SKM-1 (cell line): ENCODE measurements around the gene WNT6.

Experiments used
- DNase-seq: peaks from one replicate; lab custom pipeline; 2025; ENCODE audit not compliant: unreplicated experiment; lab: John Stamatoyannopoulos, UW

Gene WNT6

DNA sequence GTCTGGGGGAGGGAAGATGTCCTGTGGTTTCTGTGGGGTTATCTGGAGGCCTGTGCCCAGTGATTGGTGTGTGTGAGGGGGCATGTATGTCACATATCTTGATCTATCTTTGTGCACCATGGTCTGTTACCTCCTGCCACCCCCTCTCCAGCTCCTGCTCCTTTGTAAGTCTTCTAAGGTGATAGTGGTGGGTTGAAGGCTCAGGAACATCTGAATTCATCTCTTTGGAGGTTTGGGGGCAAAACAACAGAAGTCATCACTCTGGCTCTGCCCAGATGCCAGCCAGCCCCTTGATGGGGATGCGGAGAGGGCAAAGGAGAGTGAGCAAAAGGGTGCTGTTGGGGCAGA, 2.7 kb upstream of the WNT6 start:
- DNase-seq: no peak

DNA sequence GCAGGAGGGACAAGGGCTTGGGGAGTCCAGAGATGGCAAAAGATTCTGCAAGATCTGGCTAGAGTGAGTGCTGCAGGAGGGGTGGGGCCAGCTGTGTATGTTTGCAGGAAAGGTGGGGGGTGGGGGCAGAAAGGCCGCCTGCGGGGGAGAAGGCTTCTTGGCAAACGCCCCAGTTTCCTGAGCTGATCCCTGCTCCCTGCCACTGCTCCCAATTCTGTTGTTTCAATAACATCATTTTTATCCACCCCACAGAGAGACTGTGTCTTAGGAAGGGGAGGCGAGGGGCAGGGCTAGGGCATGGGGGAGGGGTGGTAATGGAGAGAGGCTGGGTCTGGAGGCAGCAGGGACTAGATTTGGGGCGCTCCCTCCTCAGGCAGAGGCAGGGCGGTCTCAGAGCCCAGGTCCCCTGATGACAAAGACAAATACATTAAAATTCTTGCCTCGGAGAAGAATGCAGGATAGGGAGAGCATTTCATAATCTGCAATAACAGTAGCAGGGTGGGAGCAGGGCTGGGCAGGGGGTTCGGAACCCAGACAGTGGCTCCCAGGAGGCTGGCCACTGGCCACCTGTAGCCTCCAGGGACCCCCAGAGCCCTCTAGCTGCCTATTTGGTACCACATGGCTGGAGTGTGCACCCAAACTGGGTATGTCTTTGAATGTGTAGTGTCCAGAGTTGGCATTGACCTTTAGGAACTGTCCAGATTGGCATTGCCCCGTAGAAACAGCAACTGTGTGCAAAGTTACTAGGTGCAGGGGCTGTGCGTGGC, 2.1 kb upstream of the WNT6 start:
- no peak for DNase-seq

DNA sequence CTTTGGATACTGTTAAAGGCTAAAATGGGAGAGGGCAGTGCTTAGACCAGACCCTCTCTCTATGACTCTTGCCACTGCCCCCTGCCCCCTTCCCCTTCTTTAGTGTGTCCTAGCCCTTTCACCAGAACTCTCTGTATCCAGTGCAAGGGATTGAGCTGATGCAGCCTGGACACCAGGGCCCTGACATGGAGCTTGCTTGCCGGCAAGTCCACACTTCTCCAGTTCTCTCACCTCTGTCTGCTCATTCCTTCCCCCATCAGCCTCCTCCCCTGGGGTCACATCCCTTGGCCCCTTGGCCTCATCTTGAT, 1.5 kb upstream of the WNT6 start:
- no peak for DNase-seq

DNA sequence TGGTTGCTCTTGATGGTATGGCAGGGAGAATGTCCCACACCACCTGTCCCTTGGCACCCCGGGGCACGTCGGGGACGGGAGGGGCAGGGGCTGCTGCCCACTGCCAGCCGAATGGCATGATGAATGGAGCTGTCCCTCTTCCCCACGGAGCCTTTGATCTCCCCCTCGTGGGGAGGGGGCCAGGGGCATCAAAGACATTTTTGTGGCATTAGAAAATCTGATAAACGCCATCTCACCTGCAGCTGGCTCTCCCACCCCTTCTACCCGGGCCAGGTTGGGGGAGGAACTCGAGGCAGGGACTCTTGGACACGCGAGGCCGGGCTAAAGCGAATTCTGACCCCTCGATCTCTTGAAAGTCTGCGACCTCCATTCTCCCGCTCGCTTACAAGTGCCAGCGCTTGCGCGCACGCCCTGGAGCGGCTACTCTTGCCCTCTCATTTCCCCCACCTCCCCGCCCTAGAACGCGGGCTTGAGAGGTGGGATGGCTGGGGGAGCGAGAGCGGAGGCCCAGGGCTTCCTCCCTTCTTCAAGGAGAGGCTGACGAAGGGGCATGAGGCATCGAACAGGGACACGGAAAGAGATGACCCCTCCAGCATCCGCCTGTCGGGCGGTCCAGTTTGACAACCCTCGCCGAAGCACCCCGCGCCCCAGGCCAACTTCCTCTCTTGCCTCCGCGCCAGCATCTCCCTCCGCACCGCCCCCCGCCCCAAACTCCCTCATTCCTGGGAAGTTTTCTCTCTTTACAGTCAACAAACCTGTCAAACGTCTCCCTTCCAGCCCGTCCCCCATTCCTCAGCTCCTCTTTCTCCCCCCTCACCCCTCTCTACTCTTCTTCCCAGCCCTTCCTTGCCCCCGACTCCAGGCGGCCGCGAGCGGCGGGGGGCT, 692 bp upstream of the WNT6 start:
- no peak for DNase-seq

DNA sequence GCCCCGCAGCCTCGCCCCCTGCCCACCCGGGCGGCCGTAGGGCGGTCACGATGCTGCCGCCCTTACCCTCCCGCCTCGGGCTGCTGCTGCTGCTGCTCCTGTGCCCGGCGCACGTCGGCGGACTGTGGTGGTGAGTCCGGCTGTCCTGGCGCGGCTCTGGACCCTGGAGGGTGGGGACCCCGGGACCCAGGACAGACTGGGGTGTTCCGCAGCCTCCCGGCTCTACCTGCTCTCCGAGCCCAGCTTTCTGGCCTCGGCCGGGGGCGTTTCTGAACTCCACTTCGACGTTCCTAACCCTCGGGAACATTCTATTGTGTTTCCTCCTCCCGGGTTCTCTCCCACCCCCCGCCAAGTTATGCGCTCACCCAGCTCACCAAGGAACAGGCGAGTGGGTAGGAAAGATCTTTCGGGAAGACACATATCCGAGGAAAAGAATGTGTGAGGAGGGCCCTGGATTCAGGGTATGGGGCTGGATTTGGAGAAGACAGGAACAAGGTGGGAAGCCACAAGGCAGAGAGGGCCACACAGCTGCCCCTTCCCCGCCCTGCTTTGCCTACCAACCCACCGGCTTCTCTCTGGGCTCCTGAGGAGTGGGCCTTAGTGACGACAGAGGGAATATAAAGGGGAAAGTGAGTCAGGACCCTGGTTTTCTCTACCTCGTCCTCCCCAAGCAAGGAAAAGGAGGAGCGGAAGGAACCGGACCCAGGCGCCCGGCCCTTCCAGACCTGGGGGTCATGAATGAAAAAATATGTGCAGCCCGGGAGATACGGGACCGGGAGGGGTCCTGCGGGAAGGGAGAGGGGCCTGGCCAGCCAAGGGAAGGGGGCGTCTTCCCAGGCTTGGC, 605 bp downstream of the WNT6 start:
- DNase-seq: no peak

DNA sequence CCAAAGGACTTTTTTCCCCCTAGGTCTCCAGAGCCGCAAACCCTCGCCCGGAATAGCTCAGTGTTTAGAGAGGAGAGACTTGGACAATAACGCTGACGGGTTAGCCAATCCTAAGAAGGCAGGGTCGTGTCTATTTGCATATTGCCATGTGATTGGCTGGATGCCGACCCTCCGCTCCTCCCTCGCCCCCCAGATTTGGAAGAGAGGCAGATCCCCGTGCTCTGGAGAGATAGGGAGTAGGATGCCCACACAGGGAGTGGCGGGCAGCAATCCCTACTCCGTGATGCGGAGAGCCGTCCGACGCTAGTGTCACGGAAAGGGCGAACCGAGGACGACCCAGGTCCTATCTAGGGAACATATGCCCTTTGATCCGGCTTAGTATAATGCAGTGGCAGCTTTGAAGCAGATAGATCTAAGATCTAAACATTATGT, 1.4 kb downstream of the WNT6 start:
- DNase-seq: no peak

DNA sequence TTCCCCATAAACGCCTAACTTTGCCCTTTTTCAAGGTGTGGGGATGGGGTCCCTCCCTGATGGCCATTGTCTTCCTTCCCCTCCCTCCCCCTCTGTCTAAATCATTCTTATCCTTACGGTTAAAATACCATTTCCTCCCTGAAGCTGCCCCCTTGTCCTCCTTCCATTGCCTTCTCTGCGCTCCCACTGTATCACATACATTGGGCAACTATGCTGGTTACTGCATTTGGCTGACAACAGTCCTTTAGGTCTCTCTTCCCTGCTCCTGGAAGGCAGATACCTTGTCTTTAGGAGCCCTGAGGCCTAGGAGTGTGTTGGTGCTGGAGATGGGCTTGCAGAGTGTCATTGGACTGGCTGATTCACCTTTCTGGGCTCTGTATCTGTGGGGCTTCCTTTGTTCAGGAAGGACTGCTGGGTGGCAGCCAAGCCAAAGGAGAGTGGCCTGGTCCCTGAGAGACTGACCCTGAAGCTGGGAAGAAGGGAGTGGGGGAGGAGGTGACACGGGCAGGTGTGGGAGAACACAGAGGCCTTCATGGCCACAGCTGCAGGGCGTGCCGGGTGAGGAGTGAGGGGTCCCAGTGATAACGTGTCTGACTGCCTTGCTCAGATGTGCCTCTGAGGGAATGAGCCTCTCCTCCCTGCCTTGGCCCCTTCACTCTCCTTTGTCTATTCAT, 2.2 kb downstream of the WNT6 start:
- no peak for DNase-seq

DNA sequence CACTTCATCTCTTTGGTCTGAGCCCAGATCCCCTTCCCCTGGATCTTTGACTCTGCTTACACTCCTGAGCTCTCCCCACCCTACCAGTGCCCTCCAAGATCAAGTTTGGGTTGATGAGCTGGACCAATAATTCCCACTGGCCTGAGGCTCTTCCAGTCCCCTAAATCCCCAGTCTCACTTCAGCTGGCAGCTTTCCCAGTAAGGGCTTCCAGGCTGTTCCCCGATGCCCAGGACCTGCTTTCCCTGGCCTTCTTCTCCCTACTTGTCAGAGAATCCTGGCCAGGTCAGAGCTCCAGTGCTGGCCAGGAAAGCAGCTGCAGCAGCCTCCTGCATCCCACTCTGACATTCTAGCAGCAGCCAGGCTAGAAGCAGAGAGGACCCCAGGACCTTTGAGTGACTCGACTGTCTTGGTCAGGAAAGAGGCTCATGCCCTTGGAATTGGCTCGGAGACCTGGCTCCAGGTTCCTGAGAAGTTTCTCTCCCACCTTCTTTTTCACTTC, 3.5 kb downstream of the WNT6 start:
- no peak for DNase-seq

DNA sequence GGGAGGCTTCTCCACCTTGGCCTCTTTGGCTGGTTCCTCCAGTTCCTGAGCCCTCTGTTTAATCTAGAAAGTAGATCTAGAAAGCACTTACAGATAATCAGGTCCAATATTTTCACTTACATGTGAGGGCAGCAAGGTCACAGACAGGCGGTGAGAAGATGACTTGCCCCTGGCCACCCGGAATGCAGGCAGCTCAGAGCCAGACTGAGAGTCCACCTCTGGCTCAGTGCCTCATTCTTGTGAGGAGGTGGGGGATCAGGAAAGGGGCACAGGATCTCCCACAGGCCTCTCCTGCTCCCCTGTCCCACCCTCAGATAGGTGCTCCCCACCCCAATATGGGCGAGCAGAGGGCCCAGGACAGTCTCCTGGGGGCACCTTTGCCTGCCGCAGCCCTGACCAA, 5.8 kb downstream of the WNT6 start:
- DNase-seq: no peak

DNA sequence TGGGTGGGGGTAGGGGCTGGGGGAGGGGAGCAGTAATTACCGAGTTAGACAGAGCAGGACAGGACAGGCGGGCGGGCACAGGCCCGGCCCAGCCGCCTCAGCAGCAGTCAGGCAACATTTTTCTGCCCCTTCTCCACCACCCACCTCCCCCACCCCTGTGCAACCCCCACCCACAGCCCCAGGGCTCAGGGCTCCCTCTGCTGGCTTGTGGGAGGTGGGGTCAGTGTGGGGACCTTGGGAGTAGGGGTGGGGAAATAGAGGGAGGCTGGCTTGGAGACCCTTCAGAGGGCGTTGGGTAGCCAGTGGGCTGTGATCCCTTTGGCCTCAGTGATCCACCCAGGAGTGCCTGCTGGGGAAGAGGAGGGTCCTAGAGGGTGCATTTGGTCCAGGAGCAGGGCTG, 6.4 kb downstream of the WNT6 start:
- DNase-seq: no peak

DNA sequence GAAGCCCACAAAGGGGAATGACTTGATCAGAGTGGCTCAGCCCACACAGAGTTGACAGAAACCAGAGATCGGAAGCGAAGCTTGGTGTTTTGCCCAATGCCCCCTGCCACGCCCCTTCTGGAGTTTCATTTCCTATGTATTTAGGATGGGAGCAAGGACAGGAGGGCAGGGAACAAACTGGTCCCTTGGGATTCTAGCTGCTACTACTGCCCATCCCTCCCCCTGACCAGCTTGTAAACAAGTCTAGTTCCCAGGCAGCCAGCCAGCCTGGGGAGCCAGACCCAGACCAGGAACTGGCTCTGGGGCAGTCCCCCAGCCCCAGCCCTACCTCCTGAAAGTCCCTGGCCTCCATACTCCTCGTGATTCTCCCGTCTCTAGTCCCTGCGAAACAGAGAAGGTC, 8.3 kb downstream of the WNT6 start:
- no peak for DNase-seq

DNA sequence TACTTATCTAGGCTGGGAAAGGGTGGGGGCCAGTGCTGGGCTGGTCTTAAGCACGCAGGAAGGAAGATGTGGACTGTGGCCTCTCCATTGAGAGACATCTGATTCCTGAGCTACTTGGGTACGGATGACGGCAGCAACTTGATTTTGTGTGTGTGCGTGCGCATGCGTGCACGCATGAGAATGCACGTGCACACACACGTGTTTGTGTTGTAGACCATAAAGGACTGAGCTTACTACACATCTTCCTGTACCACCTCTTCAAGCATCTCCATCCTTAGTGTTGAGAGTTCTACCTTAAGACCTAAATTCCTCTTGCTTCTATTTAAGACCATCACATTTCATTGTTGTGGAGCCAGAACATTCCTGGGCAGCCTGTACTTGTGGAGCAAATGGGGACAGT, 9.5 kb downstream of the WNT6 start:
- DNase-seq: no peak

DNA sequence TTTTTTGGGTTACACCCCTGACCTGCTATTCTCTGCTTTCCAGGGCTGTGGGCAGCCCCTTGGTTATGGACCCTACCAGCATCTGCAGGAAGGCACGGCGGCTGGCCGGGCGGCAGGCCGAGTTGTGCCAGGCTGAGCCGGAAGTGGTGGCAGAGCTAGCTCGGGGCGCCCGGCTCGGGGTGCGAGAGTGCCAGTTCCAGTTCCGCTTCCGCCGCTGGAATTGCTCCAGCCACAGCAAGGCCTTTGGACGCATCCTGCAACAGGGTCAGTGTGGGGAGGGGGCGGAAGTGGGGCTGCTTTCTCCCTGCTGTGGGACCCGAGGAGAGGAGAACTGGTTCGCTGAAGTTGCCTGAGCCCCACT, 11.4 kb downstream of the WNT6 start:
- no peak for DNase-seq

DNA sequence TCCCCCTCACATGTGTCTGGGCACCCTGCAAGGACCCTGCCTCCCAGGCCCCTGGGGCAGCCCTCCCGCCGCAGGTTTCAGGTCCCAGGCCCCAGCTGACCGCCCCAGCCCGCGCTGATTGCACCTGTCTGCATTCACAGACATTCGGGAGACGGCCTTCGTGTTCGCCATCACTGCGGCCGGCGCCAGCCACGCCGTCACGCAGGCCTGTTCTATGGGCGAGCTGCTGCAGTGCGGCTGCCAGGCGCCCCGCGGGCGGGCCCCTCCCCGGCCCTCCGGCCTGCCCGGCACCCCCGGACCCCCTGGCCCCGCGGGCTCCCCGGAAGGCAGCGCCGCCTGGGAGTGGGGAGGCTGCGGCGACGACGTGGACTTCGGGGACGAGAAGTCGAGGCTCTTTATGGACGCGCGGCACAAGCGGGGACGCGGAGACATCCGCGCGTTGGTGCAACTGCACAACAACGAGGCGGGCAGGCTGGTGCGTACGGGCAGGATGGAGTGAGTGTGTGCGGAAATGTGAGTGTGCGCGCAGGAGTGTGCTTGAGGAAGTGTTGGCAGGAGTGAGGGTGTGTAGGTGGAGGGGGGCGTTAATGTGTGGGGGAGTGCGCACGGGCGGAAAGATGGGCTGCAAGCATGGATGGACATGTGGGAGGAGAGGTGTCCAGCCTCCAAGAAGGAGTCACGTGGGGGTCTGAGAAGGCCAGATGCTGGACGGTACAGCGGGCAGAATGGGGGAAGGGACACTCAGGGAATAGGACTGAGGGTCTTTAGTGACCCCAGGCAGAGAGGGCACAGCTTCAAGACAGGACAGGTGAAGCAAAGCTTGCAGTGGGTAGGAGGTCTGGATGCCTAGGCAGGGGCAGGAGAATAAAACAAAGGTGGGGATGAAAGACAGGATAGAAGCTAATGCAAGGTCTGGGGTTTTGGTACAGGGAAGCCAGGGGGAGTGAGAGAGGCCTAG, 12.0 kb downstream of the WNT6 start:
- no peak for DNase-seq

DNA sequence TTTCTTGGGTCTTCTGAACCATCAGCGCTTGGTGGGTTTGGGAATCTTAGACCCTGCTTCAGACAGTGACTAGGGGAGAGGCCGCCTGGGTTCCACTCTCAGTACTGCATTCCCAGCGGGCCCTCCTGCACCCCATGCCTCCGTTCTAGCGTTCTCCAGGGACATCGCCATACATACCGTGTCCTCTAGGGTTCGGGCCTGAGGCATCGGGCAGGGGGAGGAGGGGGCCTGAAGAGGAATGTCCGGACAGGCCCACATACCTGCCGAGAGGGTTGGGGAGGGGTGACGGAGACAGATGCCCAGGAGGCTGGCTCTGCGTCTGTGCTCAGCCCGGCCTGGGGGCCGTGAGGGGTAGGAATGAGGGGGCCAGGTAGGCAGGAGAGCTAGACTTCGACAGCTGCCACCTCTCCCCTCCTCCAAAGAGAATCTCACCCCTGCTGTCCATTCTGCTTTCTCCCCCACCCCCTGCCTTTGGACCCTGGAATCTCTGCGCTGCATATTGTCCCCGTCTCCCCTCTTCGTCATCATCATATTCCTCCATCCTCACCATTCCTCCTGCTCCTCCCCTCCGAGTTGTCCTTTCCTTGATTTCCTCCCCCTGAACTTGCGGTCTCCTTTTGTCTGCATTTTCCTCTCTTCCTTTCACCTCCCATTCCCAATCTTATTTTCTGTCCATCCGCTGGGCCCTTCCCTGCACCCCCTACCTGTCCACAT, 13.2 kb downstream of the WNT6 start:
- no peak for DNase-seq

DNA sequence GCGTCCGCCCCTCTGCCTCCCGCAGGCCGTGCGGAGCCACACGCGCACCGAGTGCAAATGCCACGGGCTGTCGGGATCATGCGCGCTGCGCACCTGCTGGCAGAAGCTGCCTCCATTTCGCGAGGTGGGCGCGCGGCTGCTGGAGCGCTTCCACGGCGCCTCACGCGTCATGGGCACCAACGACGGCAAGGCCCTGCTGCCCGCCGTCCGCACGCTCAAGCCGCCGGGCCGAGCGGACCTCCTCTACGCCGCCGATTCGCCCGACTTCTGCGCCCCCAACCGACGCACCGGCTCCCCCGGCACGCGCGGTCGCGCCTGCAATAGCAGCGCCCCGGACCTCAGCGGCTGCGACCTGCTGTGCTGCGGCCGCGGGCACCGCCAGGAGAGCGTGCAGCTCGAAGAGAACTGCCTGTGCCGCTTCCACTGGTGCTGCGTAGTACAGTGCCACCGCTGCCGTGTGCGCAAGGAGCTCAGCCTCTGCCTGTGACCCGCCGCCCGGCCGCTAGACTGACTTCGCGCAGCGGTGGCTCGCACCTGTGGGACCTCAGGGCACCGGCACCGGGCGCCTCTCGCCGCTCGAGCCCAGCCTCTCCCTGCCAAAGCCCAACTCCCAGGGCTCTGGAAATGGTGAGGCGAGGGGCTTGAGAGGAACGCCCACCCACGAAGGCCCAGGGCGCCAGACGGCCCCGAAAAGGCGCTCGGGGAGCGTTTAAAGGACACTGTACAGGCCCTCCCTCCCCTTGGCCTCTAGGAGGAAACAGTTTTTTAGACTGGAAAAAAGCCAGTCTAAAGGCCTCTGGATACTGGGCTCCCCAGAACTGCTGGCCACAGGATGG, 14.0 kb downstream of the WNT6 start:
- no peak for DNase-seq

DNA sequence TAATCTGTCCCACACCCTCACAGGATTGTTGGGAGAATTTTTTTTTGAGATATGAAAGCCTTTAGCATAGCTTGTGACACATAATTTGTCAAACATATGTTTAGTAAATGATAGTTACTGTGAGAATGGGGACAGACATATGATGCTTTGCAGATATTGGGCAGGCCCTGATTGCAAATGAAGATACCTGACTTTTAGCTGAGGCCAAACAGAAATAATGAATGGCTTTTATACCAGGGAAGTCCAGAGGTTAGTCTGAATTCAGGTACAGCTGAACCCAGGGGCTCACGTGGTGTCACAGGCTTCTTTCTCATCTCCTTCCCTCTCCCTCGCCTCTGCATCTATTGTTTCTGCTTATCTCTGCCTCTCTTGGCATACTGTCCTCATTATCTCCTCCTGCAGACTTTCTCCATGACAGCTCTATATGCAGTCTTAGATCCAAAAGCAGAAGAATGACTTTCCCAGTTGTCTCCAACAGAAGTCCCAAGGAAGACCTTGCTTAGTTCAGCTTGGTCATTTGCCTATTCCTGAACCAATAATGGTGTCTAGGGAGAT, 16.2 kb downstream of the WNT6 start:
- no peak for DNase-seq

DNA sequence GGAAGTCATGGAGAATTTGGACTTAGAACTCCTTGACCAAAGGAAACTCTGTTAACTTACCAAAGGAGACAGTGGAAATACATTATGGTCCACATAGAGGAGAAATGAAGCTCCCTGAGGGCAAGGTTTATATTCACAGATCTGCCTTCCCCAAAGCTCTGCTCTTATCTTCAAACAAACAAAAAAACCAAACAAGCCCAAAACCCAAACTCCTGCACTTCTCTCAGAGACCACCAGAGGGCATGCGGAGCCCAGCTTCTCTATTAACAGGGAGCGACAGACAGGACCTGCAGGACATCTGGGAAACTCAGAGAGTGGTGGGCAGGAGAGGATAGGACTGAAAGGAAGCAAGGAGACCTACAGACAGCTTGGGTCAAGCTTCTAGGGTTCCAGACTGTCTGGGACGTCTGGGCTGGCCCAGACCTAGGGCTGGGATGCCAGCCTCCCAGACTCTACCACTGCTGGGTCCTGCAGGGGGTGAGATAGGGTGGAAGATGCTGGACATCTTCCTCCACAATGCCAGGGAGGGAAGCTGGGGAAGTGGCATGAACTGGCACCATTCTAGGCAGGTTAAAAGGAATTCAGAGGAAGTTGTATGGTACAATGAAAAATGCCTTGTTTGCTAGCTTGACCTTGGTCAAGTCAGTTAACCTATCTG, 17.1 kb downstream of the WNT6 start:
- DNase-seq: peak; percentile 61
